A549 treated with AZD9567 at 1 μM for 4 hours (cell line): ENCODE data around the gene CHRND. TPM values are rescaled to one million over a fixed set of nuclear protein-coding genes. Genes with fewer than 3 reads are reported as not detected.

ENCODE experiments used
- total RNA-seq: library from RNA; stranded (reverse); fragments of 200-300 nt; extraction: Qiagen RNA extraction; gene quantifications from 5 replicates; pipeline ENCODE4 v1.2.3, GENCODE V29; 2022; ENCODE audit not compliant: insufficient read depth

Gene CHRND
- total RNA-seq = not detected in 5 replicates

GRCh38 chr2:232525791-232526371 lies at the start of gene CHRND:
Gene CHRND, plus strand, starts transcription at chr2:232526160. Its CDS starts 56 bp downstream, at chr2:232526216.

GRCh38 chr2:232487385-232488096 lies 38.4 kb upstream of the CHRND start, which contains the start of gene ECEL1:
Gene ECEL1, minus strand, starts transcription at chr2:232487834. Its CDS starts 1,181 bp downstream, at chr2:232486653.

GRCh38 chr2:232519581-232520438 lies 6.2 kb upstream of the CHRND start, which contains the start of gene PRSS56:
Gene PRSS56, plus strand, starts transcription at chr2:232520388. Its CDS starts 211 bp downstream, at chr2:232520599.

GRCh38 chr2:232539298-232540231 lies 13.6 kb downstream of the CHRND start, which contains the start of gene CHRNG:
Gene CHRNG, plus strand, starts transcription at chr2:232539692. Its CDS starts 56 bp downstream, at chr2:232539748.

GRCh38 chr2:232550354-232551249 lies 24.6 kb downstream of the CHRND start, which contains the start of the genes EIF4E2 and TIGD1:
Gene EIF4E2, plus strand, starts transcription at chr2:232550689. Its CDS starts 36 bp downstream, at chr2:232550725.
Gene TIGD1, minus strand, starts transcription at chr2:232550557. Its CDS starts 675 bp downstream, at chr2:232549882.

Other genes with a start within 250 kb of the CHRND start
- gene ALPP, start 147.4 kb upstream of the CHRND start, total RNA-seq = 3.1 to 5.7 TPM (median 4.2 TPM) in 5 replicates
- 0.22 to 0.31 TPM (median 0.25 TPM) in 4 of 5 replicates, not detected in the other for gene ALPG, start 119.3 kb upstream of the CHRND start, total RNA-seq
- gene ALPI, start 70.0 kb upstream of the CHRND start, total RNA-seq = not detected in 5 replicates
- gene ECEL1, start 38.3 kb upstream of the CHRND start, total RNA-seq = 0.14 to 0.31 TPM (median 0.18 TPM) in 4 of 5 replicates, not detected in the other
- 0.09 to 0.14 TPM (median 0.13 TPM) in 3 of 5 replicates, not detected in the others for gene PRSS56, start 5.8 kb upstream of the CHRND start, total RNA-seq
- gene CHRNG, start 13.5 kb downstream of the CHRND start, total RNA-seq = not detected in 5 replicates
- gene TIGD1, start 24.4 kb downstream of the CHRND start, total RNA-seq = 4.1 to 5.0 TPM (median 4.5 TPM) in 5 replicates
- 85.2 to 288 TPM (median 88.5 TPM) in 5 replicates for gene EIF4E2, start 24.5 kb downstream of the CHRND start, total RNA-seq
- 3.0 to 3.8 TPM (median 3.2 TPM) in 5 replicates for gene EFHD1, start 107.4 kb downstream of the CHRND start, total RNA-seq
- gene GIGYF2, start 171.2 kb downstream of the CHRND start, total RNA-seq = 24.8 to 40.4 TPM (median 28.3 TPM) in 5 replicates